ENCODE data around the gene RPS8. TPM values are rescaled to one million over a fixed set of nuclear protein-coding genes. Genes with fewer than 3 reads are reported as not detected.
"Not testable (repeated sequence)": the region's sequence is repeated elsewhere in the genome, so short reads cannot be mapped to it uniquely, and the experiment has no call there.

Gene RPS8
- total RNA-seq = 1,000 to 10,000 TPM; 2,726 to 3,052 TPM

DNA sequence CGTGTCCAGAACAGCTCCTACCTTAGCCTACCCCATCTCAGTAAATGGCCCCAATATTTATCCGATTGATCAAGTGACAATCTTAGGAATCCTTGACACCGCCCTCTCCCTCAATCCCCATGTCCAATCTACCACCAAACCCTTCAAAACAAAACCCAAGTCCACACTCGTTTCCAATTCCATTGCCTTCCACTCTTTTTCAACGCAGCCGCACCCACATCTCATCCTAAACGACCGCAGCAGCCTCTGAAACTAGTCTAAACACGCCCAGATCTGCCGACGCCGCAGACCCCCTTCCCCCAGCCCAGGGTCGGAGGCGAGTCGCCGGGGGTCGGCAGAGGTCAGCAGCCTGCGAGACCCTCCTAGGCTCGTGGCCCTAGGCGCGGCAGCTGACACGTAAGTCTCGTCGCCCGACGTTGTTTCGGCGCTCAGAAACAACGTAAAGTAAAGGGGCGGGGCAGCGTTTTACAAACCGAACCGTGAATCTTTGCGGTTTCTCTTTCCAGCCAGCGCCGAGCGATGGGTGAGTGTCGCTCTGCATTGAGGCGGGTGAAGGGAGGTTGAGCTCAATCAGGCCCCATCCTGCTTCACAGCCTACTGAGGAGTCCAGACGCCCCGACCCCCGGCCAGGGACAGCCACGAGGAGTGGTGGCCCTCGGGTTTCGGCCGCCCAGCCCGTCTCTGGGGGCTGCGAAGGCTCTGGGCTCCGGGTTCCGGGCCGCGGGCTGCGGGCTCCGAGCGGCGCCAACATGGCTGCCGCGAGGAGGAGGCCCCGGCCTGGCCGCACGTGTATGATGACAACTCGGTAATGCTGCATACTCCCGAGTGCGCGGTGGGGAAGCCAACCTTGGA, at the start of gene RPS8:
TSS of gene RPS8 (plus strand) at position 463 of the 852 bp plus-strand sequence. CDS start at position 520, 57 bp downstream.
- ATAC-seq (peak; percentile 83 to 88), DNase-seq (ENCODE audit: low spot score in 2 of 2) (peak; percentile 84 to 90)
- Mint-ChIP-seq H3K36me3 (peaks cover 47 to 58% of the 10 kb centered on the region in 2 donors), H3K9me3 (no peaks in the 10 kb centered on the region), H3K27ac (peak within 1 kb of the TSS; percentile 93 to 97)

DNA sequence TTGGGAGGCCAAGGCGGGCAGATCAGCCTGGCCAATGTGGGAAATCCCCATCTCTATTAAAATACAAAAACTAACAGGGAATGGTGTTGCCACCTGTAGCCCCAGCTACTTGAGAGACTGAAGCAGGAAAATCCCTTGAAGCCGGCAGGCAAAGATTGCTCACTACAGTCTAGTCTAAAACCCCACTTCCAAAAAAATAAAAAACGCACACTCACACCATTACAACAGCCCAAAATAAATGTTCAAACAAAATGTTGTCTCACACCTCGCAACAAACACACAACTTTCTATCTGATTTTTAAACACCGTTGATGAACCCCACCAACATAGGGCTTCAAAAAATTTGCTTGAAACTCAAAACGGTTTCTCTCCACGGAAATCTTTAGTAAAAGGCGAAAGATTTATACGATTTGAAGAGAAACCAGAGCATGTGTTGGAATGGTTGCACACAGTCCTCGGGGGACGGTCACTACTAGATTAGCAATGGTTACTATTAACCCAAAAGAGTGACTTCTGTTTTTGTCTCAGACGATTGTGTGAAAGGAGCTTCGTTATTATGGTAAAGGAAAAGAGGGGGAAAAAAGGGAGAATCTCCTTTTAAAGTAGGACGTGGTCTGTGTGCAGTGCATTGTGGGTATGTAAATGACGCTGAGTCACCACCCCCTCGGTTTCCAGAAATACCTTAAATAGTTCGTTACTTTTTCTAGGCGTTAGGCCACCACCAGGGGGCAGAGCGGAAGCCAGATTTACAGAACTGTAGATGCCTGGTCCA, 44.4 kb upstream of the RPS8 start, which contains the start of gene RNU5D-1:
TSS of gene RNU5D-1 (minus strand) at position 430 of the 772 bp plus-strand sequence.
- peak within 1 kb of the TSS; percentile 98 to 100 for H3K27ac Mint-ChIP-seq

DNA sequence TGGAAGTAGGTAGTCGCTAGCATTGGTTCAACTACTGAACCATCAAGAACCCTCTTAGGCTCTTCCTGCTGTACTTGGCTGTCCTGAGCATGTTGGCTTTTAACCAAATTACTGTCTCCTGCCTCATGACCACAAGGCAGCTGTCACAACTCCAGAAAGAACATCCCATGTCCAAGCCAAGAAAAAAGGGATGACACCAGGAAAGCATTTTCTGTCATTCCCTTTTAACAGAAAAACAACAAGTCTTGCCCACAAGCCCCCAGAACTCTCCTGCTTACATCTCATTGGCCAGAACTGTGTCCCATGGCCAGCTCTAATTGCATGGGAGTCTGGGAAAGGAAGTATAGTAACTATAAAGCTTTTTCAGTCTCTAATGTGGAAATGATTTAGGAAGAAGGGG, 42.0 kb upstream of the RPS8 start:
- H3K36me3 Mint-ChIP-seq = no peaks in the 10 kb centered on the region
- DNase-seq (ENCODE audit: low spot score in 2 of 2) = no peak

More for the DNA sequence above, 44.4 kb upstream of the RPS8 start, which contains the start of gene RNU5D-1:
- ATAC-seq (peak; percentile 84), DNase-seq (ENCODE audit: low spot score in 2 of 2) (peak; percentile 89 to 95)
- no peaks in the 10 kb centered on the region for H3K9me3 Mint-ChIP-seq
- H3K36me3 Mint-ChIP-seq = no peaks in the 10 kb centered on the region

DNA sequence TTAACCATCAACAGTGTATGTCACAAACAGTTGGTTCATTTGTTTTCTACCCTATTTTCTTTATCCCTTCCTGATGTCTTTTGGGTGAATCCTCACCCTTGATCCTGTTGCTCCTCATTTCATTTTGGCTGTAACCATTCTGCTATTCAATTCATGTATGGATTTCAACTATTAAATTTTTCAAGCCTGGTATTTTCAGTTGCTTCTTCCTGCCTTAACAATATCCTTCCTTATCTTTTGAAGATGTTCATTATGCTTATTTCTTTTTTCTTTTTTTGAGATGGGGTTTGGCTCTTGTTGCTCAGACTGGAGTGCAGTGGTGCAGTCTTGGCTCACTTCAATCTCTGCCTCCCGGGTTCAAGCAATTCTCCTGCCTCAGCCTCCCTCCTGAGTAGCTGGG, 41.6 kb upstream of the RPS8 start:
- Mint-ChIP-seq H3K36me3 (no peaks in the 10 kb centered on the region), H3K27ac (no peak overlapping the region), H3K9me3 (no peaks in the 10 kb centered on the region)
- DNase-seq (ENCODE audit: low spot score in 2 of 2) (no peak), ATAC-seq (no peak)

More for the DNA sequence above, 42.0 kb upstream of the RPS8 start:
- no peak for ATAC-seq
- no peak overlapping the region for H3K27ac Mint-ChIP-seq
- H3K9me3 Mint-ChIP-seq = no peaks in the 10 kb centered on the region

DNA sequence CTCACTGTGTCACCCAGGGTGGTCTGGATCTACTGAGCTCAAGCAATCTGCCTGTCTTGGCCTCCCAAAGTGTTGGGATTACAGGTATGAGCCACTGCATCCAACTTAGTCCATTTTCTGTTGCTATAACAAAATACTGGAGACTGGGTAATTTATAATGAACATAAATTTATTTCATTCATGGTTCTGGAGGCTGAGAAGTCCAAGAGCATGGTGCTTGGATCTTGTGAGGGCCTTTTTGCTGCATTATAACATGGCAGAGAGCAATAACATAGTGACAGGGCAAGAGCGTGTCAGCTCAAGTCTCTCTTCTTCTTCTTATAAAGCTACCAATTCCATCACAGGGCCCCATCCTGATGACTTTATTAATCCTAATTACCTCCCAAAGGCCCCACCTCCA, 39.3 kb upstream of the RPS8 start:
- ATAC-seq = no peak
- peaks cover 13 to 17% of the 10 kb centered on the region in 2 donors for H3K36me3 Mint-ChIP-seq
- DNase-seq (ENCODE audit: low spot score in 2 of 2) = no peak
- no peaks in the 10 kb centered on the region for H3K9me3 Mint-ChIP-seq
- no peak overlapping the region for H3K27ac Mint-ChIP-seq

DNA sequence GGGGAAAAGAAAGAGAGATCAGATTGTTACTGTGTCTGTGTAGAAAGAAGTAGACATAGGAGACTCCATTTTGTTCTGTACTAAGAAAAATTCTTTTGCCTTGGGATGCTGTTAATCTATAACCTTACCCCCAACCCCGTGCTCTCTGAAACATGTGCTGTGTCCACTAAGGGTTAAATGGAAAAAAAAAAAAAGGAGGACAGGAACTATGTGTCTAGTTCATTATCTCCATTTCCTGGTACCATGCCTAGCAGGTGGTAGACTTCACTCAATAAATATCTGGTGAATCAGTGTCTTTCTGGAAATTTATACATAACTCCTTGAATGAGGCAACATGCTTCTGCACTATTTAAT, 36.4 kb upstream of the RPS8 start:
- peak overlapping the region; percentile 87 to 91 for H3K27ac Mint-ChIP-seq
- ATAC-seq; DNase-seq (ENCODE audit: low spot score in 2 of 2); H3K9me3 Mint-ChIP-seq: not testable (repeated sequence)
- peaks cover 26 to 35% of the 10 kb centered on the region in 2 donors for H3K36me3 Mint-ChIP-seq

DNA sequence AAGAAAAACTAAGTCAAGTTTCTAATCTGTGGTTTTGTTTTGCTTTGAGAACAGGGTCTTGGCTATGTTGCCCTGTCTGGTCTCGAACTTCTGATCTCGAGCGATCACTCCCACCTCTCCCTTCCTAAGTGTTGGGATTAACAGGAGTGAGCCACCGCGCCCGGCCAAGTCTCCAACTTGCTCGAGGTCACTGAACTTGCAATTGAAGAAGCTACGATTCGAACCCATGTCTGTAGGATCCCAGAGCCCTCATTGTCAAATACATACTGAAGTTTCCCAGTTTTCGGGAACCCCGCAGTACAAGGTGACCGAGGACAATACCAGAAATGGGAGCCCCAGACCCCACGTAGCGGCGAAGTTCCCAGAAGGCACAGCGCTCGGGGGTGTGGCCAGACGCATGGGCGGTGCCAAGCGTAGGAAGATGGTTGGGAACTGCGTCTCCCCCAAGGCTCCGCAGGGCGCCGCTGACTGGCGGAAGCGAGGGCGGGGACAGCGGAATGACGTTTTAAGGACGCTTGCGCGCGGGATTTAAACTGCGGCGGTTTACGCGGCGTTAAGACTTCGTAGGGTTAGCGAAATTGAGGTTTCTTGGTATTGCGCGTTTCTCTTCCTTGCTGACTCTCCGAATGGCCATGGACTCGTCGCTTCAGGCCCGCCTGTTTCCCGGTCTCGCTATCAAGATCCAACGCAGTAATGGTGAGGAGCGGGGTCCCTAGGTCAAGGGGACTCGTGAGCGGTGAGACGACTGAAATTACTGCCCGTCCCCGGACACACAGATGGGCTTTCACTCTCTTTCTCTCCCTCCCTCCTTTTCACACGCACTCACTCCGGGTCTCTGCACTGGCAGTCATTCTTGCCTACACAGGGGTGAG, 35.8 kb upstream of the RPS8 start, which contains the start of gene KIF2C:
TSS of gene KIF2C (plus strand) at position 531 of the 872 bp plus-strand sequence. CDS start at position 627, 96 bp downstream.
- H3K36me3 Mint-ChIP-seq = peaks cover 26 to 41% of the 10 kb centered on the region in 2 donors
- DNase-seq (ENCODE audit: low spot score in 2 of 2) (peak; percentile 97 to 98), ATAC-seq (peak; percentile 96 to 100)
- H3K9me3 Mint-ChIP-seq = no peaks in the 10 kb centered on the region
- H3K27ac Mint-ChIP-seq = peak within 1 kb of the TSS; percentile 91 to 97

DNA sequence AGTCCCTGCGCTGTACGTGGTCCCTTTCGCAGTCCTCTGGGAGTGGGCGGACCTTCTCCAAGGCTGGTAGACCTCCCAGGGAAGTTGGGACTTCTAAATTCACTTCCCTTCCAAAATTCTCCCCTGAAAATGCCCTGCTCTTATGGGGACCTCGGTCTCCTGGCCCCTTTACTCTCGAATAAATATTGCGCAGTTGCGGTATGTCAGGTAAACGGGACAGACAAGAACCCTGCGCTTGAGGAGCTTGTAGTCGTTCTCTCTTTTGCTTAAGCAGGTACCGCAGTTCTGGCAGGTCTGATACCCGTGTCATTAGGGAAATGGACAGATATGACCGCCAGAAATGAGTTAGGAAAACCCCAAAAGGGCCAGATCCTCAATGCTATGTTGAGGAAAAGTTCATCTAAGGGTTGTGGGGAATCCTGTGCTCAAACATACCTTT, 35.1 kb upstream of the RPS8 start:
- peaks cover 26 to 42% of the 10 kb centered on the region in 2 donors for H3K36me3 Mint-ChIP-seq
- no peak for DNase-seq (ENCODE audit: low spot score in 2 of 2)
- no peak for ATAC-seq
- H3K9me3 Mint-ChIP-seq = no peaks in the 10 kb centered on the region
- H3K27ac Mint-ChIP-seq = peak overlapping the region; percentile 91 to 97

DNA sequence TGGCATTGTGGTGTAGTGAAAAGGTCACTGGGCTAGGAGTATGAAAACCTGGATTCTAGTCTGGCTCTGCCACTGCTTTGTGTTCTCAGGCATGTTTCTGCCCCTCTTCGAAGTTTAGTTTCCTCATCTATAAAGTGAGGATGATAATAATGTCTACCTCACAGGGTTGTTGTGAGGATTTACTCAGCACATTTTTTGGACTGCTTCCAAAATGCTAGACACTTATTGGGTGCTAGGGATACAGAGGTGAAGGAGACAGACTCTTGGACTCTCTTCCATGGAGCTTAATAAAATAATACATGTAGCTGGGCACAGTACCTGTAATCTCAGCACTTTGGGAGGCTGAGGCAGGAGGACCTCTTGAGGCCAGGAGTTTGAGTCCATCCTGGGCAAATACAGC, 32.1 kb upstream of the RPS8 start:
- peaks cover 36 to 51% of the 10 kb centered on the region in 2 donors for H3K36me3 Mint-ChIP-seq
- no peaks in the 10 kb centered on the region for H3K9me3 Mint-ChIP-seq
- ATAC-seq = no peak
- no peak for DNase-seq (ENCODE audit: low spot score in 2 of 2)
- peak overlapping the region in 1 of 2 donors; percentile 47 for H3K27ac Mint-ChIP-seq

DNA sequence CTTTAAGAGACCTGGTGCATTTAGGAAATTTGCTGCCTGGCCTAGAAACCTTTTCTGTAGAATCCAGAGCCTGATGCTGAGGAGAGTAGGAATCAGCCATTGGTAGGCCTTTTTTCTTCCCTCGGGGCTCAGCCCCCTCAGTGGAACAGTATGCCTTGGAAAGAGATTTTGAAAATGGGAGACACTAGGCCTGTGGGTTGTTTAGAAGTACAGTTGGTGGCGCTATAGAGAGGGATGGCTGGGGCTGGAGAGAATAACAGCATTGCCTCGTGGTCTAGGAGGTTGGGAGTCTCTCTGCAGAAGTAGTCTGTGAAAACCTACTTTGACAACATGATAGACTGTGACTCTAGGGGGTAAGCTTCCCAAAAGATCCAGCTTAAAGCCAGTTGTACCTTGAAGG, 27.5 kb upstream of the RPS8 start:
- ATAC-seq (no peak), DNase-seq (ENCODE audit: low spot score in 2 of 2) (no peak)
- H3K9me3 Mint-ChIP-seq = no peaks in the 10 kb centered on the region
- peaks cover 24 to 41% of the 10 kb centered on the region in 2 donors for H3K36me3 Mint-ChIP-seq
- H3K27ac Mint-ChIP-seq = no peak overlapping the region

DNA sequence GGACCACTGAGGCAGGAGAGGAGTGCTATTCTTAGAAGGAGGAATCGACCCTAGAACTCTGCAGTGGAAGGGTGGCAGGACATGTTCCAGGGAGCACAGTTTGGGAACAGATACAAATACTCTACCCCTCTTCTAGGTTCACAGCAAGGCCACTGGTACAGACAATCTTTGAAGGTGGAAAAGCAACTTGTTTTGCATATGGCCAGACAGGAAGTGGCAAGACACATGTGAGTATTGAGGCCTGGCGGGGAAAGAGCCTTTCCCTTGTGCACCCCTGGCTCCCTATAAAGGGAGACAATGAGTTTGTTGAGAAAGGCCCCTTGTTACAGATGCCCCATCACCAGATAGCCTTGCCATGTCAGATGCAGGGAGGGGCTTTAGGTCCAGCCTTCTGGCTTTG, 17.9 kb upstream of the RPS8 start:
- Mint-ChIP-seq H3K27ac (no peak overlapping the region), H3K36me3 (peaks cover 37 to 47% of the 10 kb centered on the region in 2 donors)
- ATAC-seq = peak in 1 of 2 donors; percentile 9

DNA sequence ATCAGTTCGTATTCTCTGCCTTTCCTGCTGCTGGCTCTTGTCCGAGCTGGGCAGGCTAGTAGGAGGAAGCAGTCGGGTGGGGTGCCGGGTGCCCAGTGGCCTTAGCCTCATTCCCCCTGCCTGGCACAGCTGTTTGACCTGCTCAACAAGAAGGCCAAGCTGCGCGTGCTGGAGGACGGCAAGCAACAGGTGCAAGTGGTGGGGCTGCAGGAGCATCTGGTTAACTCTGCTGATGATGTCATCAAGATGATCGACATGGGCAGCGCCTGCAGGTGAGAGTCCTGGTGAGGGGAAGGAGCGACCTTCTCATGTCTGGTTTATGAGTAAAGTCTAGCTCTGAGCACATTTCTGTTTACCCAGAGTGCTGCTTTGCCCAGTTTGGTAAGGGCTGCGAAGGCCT, 16.3 kb upstream of the RPS8 start:
- no peak overlapping the region for H3K27ac Mint-ChIP-seq
- H3K36me3 Mint-ChIP-seq = peaks cover 39 to 47% of the 10 kb centered on the region in 2 donors
- no peaks in the 10 kb centered on the region for H3K9me3 Mint-ChIP-seq
- ATAC-seq (no peak), DNase-seq (ENCODE audit: low spot score in 2 of 2) (no peak)

More for the DNA sequence above, 17.9 kb upstream of the RPS8 start:
- H3K9me3 Mint-ChIP-seq = no peaks in the 10 kb centered on the region
- DNase-seq (ENCODE audit: low spot score in 2 of 2) = no peak

DNA sequence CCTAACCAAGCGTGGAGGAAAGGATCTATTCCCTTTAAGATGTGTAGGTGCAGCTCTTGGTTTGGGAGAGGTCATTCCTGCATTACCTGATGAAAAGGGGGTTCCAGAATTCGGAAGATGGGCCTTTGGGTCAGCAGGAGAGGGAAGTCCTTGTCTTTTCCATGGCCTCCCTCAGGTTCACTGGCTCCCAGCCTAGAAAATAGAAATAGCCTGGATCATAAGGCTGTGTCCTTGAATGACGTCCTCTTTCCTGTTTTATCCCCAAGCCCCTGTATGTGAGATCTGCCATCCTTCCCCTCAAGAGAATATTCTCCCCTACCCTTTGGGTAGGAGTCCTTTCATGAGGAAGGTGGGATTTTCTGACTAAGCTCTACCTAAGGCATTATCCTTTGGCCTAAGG, 14.5 kb upstream of the RPS8 start:
- Mint-ChIP-seq H3K36me3 (peaks cover 34 to 42% of the 10 kb centered on the region in 2 donors), H3K9me3 (no peaks in the 10 kb centered on the region), H3K27ac (peak overlapping the region; percentile 36 to 43)
- DNase-seq (ENCODE audit: low spot score in 2 of 2) (no peak), ATAC-seq (no peak)

DNA sequence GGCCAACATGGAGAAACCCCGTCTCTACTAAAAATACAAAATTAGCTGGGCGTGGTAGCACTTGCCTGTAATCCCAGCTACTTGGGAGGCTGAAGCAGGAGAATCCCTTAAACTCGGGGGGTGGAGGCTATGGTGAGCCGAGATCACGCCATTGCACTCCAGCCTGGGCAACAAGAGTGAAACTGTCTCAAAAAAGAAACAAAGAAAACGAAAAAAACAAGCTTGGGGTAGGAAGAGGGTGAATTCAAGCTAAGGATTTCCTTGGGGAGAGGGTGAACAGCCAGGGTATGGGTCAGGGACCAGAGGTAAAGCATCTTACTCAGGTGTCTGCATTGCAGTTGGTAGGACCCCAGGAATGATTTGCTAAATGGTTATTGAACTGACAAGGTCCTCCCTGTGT, 8.9 kb upstream of the RPS8 start:
- H3K9me3 Mint-ChIP-seq; ATAC-seq; DNase-seq (ENCODE audit: low spot score in 2 of 2): not testable (repeated sequence)
- Mint-ChIP-seq H3K27ac (peak overlapping the region in 1 of 2 donors; percentile 22), H3K36me3 (peaks cover 8 to 19% of the 10 kb centered on the region in 2 donors)

DNA sequence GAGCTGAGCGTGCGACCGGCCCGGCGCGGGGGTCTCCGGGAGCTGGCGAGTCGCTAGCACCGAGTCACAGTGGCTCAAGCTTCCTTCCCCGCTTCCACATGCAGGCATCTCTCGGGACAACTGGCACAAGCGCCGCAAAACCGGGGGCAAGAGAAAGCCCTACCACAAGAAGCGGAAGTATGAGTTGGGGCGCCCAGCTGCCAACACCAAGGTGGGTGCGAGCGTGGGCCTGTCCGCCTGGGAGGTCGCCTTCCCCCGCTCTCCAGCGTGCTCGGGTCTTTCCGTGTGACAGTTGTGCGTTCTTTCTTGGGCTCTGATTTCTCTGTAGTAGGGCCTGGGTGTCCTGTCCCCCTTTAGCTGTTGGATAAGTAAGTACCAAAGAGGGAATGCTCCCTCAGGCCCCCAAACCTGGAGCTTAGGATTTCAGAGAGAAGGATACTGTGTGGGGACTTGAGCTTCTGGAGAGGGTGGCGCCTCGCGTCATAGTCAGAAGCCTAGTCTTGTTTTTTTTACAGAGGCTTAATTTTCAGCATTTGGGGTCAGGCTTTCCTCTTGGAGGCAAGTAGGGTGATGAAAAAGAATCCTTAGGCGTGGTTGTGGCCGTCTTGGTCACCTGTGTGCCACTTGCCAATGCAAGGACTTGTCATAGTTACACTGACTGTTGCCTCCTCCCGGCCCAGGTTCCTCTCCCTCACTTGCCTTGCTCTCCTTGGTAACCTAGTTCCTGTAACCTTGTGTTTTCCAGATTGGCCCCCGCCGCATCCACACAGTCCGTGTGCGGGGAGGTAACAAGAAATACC, 790 bp downstream of the RPS8 start:
- Mint-ChIP-seq H3K27ac (peak overlapping the region; percentile 93 to 97), H3K9me3 (no peaks in the 10 kb centered on the region), H3K36me3 (peaks cover 49 to 66% of the 10 kb centered on the region in 2 donors)
- DNase-seq (ENCODE audit: low spot score in 2 of 2) = peak in 1 of 2 donors; percentile 66
- peak; percentile 7 to 38 for ATAC-seq

Measured in activated naive CD4-positive, alpha-beta T cell treated with anti-CD3 and anti-CD28 coated beads, Interleukin-2, amount 50 U/mL, for 72 hours (primary cell).